Sigmoid colon (tissue), 4 donors: ENCODE data around the gene PUS10.
"Not testable (repeated sequence)": the region's sequence is repeated elsewhere in the genome, so short reads cannot be mapped to it uniquely, and the experiment has no call there.

ENCODE experiments used
- CTCF ChIP-seq, 4 experiments: fragments of 450-650 bp in 3 of 4; fragments of 200-600 bp in 1 of 4; IDR thresholded peaks; one replicate each; pipeline ENCODE4 v1.5.1; 2016 to 2019; ENCODE audit warnings: antibody characterized with exemption in 4 of 4, mild to moderate bottlenecking in 3 of 4, moderate library complexity in 2 of 4
- EP300 ChIP-seq, 4 donors: sonication (generic); formaldehyde crosslinking; IDR thresholded peaks; one replicate each; pipeline ENCODE4 v1.6.1; 2017; ENCODE audit warnings: antibody characterized with exemption in 4 of 4
- POLR2A ChIP-seq, 2 donors: fragments of 450-650 bp; IDR thresholded peaks; one replicate each; pipeline ENCODE4 v1.6.1; 2016; ENCODE audit warnings: antibody characterized with exemption in 2 of 2, mild to moderate bottlenecking in 2 of 2, moderate library complexity in 2 of 2
- POLR2AphosphoS5 ChIP-seq, 4 donors: sonication (generic); formaldehyde crosslinking; IDR thresholded peaks; one replicate each; pipeline ENCODE4 v1.6.1; 2017; ENCODE audit warnings: antibody characterized with exemption in 4 of 4

GRCh38 chr2:60905867-60906266, 112.2 kb downstream of the PUS10 start:
- not testable (repeated sequence) for TF ChIP-seq CTCF, POLR2A, EP300, POLR2AphosphoS5 (IDR thresholded peaks at IDR 0.05)
